ENCODE measurements around the gene RSF1.

RSF1 gene

GRCh38 chr11:77801477-77801876 lies 19.0 kb downstream of the RSF1 start:
- peaks cover 81% of the 10 kb centered on the region for H4K20me1 ChIP-seq (ENCODE audit: insufficient read depth, low read length)
- no peak overlapping the region for H3K4me3 ChIP-seq (ENCODE audit: low read length)
- TF ChIP-seq EZH2phosphoT487 (IDR thresholded peaks at IDR 0.05; ENCODE audit: low read depth) (no peak), CTCF (IDR thresholded peaks at IDR 0.05; ENCODE audit: low read depth, low read length) (no peak)

GRCh38 chr11:77800449-77800848 lies 20.1 kb downstream of the RSF1 start:
- Histone ChIP-seq H4K20me1 (ENCODE audit: insufficient read depth, low read length) (peaks cover 80% of the 10 kb centered on the region), H3K79me2 (ENCODE audit: low read length) (peaks cover 93% of the 10 kb centered on the region), H3K4me3 (ENCODE audit: low read length) (no peak overlapping the region), H3K9me3 (ENCODE audit: insufficient read depth, low read length) (no peaks in the 10 kb centered on the region), H3K4me1 (ENCODE audit: low read length) (no peaks in the 10 kb centered on the region), H3K4me2 (ENCODE audit: low read length) (no peak overlapping the region), H3K27me3 (ENCODE audit: low read depth, low read length) (no peaks in the 10 kb centered on the region), H3K36me3 (replicated peaks; ENCODE audit: low read depth, low read length) (no peaks in the 10 kb centered on the region), H3K27ac (ENCODE audit: low read length) (no peak overlapping the region), H2AFZ (ENCODE audit: low read depth, low read length) (no peak overlapping the region), H3K9ac (ENCODE audit: low read length) (no peak overlapping the region)
- TF ChIP-seq EZH2phosphoT487 (IDR thresholded peaks at IDR 0.05; ENCODE audit: low read depth) (no peak), CTCF (IDR thresholded peaks at IDR 0.05; ENCODE audit: low read depth, low read length) (no peak)

More at GRCh38 chr11:77801477-77801876, 19.0 kb downstream of the RSF1 start:
- Histone ChIP-seq H3K79me2 (ENCODE audit: low read length) (peaks cover 93% of the 10 kb centered on the region), H3K4me1 (ENCODE audit: low read length) (no peaks in the 10 kb centered on the region), H3K36me3 (replicated peaks; ENCODE audit: low read depth, low read length) (no peaks in the 10 kb centered on the region), H3K27me3 (ENCODE audit: low read depth, low read length) (no peaks in the 10 kb centered on the region), H3K9ac (ENCODE audit: low read length) (no peak overlapping the region), H3K4me2 (ENCODE audit: low read length) (no peak overlapping the region), H3K27ac (ENCODE audit: low read length) (no peak overlapping the region), H3K9me3 (ENCODE audit: insufficient read depth, low read length) (no peaks in the 10 kb centered on the region), H2AFZ (ENCODE audit: low read depth, low read length) (no peak overlapping the region)

GRCh38 chr11:77799338-77799737 lies 21.2 kb downstream of the RSF1 start:
- no peak for TF ChIP-seq CTCF (IDR thresholded peaks at IDR 0.05; ENCODE audit: low read depth, low read length)
- no peak for TF ChIP-seq EZH2phosphoT487 (IDR thresholded peaks at IDR 0.05; ENCODE audit: low read depth)

GRCh38 chr11:77793972-77794371 lies 26.6 kb downstream of the RSF1 start:
- no peak overlapping the region for H3K4me2 ChIP-seq (ENCODE audit: low read length)
- H3K9me3 ChIP-seq (ENCODE audit: insufficient read depth, low read length), result peaks cover 3% of the 10 kb centered on the region; the same call in 1 of the 2 replicates
- H3K4me3 ChIP-seq (ENCODE audit: low read length), result no peak overlapping the region
- H3K79me2 ChIP-seq (ENCODE audit: low read length), result peaks cover 97% of the 10 kb centered on the region
- H3K27ac ChIP-seq (ENCODE audit: low read length), result no peak overlapping the region
- peaks cover 87% of the 10 kb centered on the region for H4K20me1 ChIP-seq (ENCODE audit: insufficient read depth, low read length)
- no peaks in the 10 kb centered on the region for H3K27me3 ChIP-seq (ENCODE audit: low read depth, low read length)
- no peaks in the 10 kb centered on the region for H3K4me1 ChIP-seq (ENCODE audit: low read length)
- no peak overlapping the region for H2AFZ ChIP-seq (ENCODE audit: low read depth, low read length)
- peaks cover 20% of the 10 kb centered on the region for H3K36me3 ChIP-seq (replicated peaks; ENCODE audit: low read depth, low read length)
- no peak overlapping the region for H3K9ac ChIP-seq (ENCODE audit: low read length)
- TF ChIP-seq CTCF (IDR thresholded peaks at IDR 0.05; ENCODE audit: low read depth, low read length) (no peak), EZH2phosphoT487 (IDR thresholded peaks at IDR 0.05; ENCODE audit: low read depth) (no peak)

More at GRCh38 chr11:77799338-77799737, 21.2 kb downstream of the RSF1 start:
- Histone ChIP-seq H3K4me1 (ENCODE audit: low read length) (no peaks in the 10 kb centered on the region), H4K20me1 (ENCODE audit: insufficient read depth, low read length) (peaks cover 80% of the 10 kb centered on the region), H3K4me2 (ENCODE audit: low read length) (no peak overlapping the region), H3K27ac (ENCODE audit: low read length) (no peak overlapping the region), H3K36me3 (replicated peaks; ENCODE audit: low read depth, low read length) (no peaks in the 10 kb centered on the region), H2AFZ (ENCODE audit: low read depth, low read length) (no peak overlapping the region), H3K79me2 (ENCODE audit: low read length) (peaks cover 93% of the 10 kb centered on the region), H3K27me3 (ENCODE audit: low read depth, low read length) (no peaks in the 10 kb centered on the region), H3K9ac (ENCODE audit: low read length) (no peak overlapping the region), H3K4me3 (ENCODE audit: low read length) (no peak overlapping the region), H3K9me3 (ENCODE audit: insufficient read depth, low read length) (no peaks in the 10 kb centered on the region)

All from OCI-LY3 (cell line).